Osteoblast (primary cell): ENCODE results near the gene JUN. TPM values are rescaled to one million over a fixed set of nuclear protein-coding genes. Genes with fewer than 3 reads are reported as not detected.

Experiments used
- DNase-seq: peaks from one replicate; pipeline ENCODE4 v3.0.0; 2011; ENCODE audit warnings: low spot score, mixed read lengths; ENCODE audit not compliant: insufficient read length; ENCODE audit errors: missing footprints
- H2AFZ ChIP-seq: 2 replicates; pipeline ENCODE4 v1.6.0; 2011; ENCODE audit warnings: mild to moderate bottlenecking, low read length
- H3K27ac ChIP-seq: 2 replicates; pipeline ENCODE4 v1.5.1; 2011; ENCODE audit warnings: mild to moderate bottlenecking, low read depth, low read length, moderate library complexity
- H3K27me3 ChIP-seq: 2 replicates; pipeline ENCODE4 v1.6.0; 2012; ENCODE audit warnings: mild to moderate bottlenecking, control low read depth, inconsistent platforms, low read length, moderate library complexity; ENCODE audit not compliant: insufficient read depth
- H3K36me3 ChIP-seq: 2 replicates; pipeline ENCODE4 v1.5.1; 2011; ENCODE audit warnings: mild to moderate bottlenecking, low read length, control low read depth, moderate library complexity; ENCODE audit not compliant: insufficient read depth
- H3K4me1 ChIP-seq: 2 replicates; pipeline ENCODE4 v1.5.1; 2011; ENCODE audit warnings: mild to moderate bottlenecking, low read length, control low read depth, moderate library complexity; ENCODE audit not compliant: insufficient read depth
- H3K4me2 ChIP-seq: 2 replicates; pipeline ENCODE4 v1.6.0; 2011; ENCODE audit warnings: mild to moderate bottlenecking, low read length; ENCODE audit not compliant: insufficient read depth
- H3K4me3 ChIP-seq: fragments of 200-600 bp; sonication (generic); 3 replicates; pipeline ENCODE4 v1.5.1; 2012; ENCODE audit warnings: mild to moderate bottlenecking, low read length, inconsistent platforms; ENCODE audit not compliant: insufficient read depth
- H3K79me2 ChIP-seq: 2 replicates; pipeline ENCODE4 v1.6.0; 2012; ENCODE audit warnings: mild to moderate bottlenecking, low read length, control low read depth, inconsistent platforms; ENCODE audit not compliant: insufficient read depth
- H3K9me3 ChIP-seq: 2 replicates; pipeline ENCODE4 v1.5.1; 2011; ENCODE audit warnings: low read depth, low read length, control low read depth
- H4K20me1 ChIP-seq: 2 replicates; pipeline ENCODE4 v1.6.0; 2012; ENCODE audit warnings: mild to moderate bottlenecking, low read length, control low read depth; ENCODE audit not compliant: insufficient read depth
- CTCF ChIP-seq: IDR thresholded peaks from 2 replicates; pipeline ENCODE4 v1.5.1; 2011; ENCODE audit warnings: mild to moderate bottlenecking, low read depth, low read length, moderate library complexity; ENCODE audit errors: extremely low read depth
- total RNA-seq: library from RNA; depleted of rRNA; stranded (reverse); fragments of >200 nt; gene quantifications from 2 replicates; pipeline ENCODE4 v1.2.3, GENCODE V29; 2012

The JUN gene
- total RNA-seq, 1 donor: 48.9 TPM

- no peaks in the 10 kb centered on the region for H3K9me3 ChIP-seq
- no peak overlapping the region for H2AFZ ChIP-seq
- H3K4me1 ChIP-seq: no peaks in the 10 kb centered on the region
- H3K27ac ChIP-seq: no peak overlapping the region
- H4K20me1 ChIP-seq: no peaks in the 10 kb centered on the region
- no peak for TF ChIP-seq CTCF
- H3K27me3 ChIP-seq: no peaks in the 10 kb centered on the region
- H3K4me2 ChIP-seq: no peak overlapping the region
- H3K36me3 ChIP-seq: no peaks in the 10 kb centered on the region
- no peak for DNase-seq
- no peak overlapping the region for H3K4me3 ChIP-seq
- no peaks in the 10 kb centered on the region for H3K79me2 ChIP-seq
Observed at GRCh38 chr1:58799650-58800049, 15.8 kb upstream of the JUN start.

DNA sequence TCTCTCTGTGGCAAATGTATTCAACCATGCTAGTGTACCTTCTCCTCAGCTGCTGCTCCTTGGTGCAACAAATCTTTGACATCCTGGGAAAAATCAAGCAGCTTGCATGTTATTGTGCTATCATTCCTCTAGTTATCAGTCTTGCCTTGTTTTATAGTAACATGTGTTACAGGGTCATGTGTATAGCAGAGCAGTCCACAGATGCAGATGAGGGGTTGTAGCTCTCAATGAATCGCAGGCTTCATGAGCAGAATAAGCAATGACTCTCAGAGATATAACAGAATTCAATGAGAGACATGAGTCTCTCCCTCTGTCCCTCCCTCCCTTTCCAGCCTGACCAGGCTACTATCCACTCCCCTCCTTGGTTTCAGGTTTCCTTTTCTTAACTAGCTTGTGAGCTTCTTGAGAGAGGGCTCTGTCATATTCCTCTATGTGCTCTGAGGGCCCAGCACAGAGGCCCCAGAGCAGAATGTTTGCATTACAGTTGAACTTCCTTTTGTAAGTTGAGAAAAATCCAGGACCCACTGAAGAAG, 15.1 kb upstream of the JUN start:
- H3K27ac ChIP-seq: no peak overlapping the region
- no peaks in the 10 kb centered on the region for H3K27me3 ChIP-seq
- H3K4me1 ChIP-seq: no peaks in the 10 kb centered on the region
- H3K9me3 ChIP-seq: no peaks in the 10 kb centered on the region
- H4K20me1 ChIP-seq: no peaks in the 10 kb centered on the region
- H3K4me2 ChIP-seq: no peak overlapping the region
- no peak overlapping the region for H3K4me3 ChIP-seq
- no peak overlapping the region for H2AFZ ChIP-seq
- DNase-seq: no peak
- no peaks in the 10 kb centered on the region for H3K79me2 ChIP-seq
- H3K36me3 ChIP-seq: no peaks in the 10 kb centered on the region
- no peak for TF ChIP-seq CTCF

DNA sequence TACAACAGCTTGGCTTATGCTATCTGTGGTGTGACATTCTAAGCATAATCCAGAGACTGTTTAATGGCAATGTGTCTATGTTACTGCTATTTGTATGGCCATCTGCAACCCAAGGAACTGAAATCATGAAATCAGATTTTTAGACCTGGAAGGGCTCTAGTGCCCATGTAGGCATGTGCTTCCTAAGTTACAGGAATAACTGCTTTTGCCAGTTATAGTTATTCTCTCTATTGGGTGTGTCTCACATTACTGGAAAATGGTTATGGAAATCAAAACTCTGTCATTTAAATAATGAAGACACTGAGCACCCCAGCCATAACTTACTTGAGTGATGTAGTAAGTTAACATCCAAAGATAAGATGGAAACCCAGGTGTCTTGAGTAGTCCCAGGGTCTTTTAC, 12.6 kb upstream of the JUN start:
- Histone ChIP-seq H3K4me1 (no peaks in the 10 kb centered on the region), H3K4me3 (no peak overlapping the region), H3K9me3 (no peaks in the 10 kb centered on the region), H2AFZ (no peak overlapping the region), H3K36me3 (no peaks in the 10 kb centered on the region), H3K27ac (no peak overlapping the region), H4K20me1 (no peaks in the 10 kb centered on the region), H3K79me2 (no peaks in the 10 kb centered on the region), H3K4me2 (no peak overlapping the region), H3K27me3 (no peaks in the 10 kb centered on the region)
- no peak for DNase-seq
- TF ChIP-seq CTCF: no peak

DNA sequence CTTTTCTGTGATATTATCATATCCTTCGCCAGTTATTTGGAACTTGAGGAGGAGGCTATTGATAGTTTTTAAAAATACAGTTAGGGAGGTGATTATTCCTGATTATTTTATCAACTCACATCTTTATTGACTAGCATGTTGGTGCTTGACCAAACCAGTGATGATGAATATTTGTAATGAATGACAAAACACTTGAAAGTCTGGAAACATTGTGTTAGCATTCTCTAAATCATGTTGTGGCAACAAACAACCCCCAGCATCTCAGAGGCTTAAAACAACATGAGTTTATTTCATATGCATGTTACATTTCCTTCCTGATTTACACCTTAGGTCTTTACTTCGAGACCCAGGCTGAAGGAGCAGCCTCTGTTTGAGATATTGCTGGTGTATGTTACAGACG, 10.7 kb upstream of the JUN start:
- H3K4me1 ChIP-seq: no peaks in the 10 kb centered on the region
- H3K4me2 ChIP-seq: no peak overlapping the region
- H2AFZ ChIP-seq: no peak overlapping the region
- H3K79me2 ChIP-seq: no peaks in the 10 kb centered on the region
- DNase-seq: no peak
- no peak overlapping the region for H3K4me3 ChIP-seq
- no peak for TF ChIP-seq CTCF
- H3K36me3 ChIP-seq: no peaks in the 10 kb centered on the region
- H3K27ac ChIP-seq: no peak overlapping the region
- H4K20me1 ChIP-seq: no peaks in the 10 kb centered on the region
- H3K9me3 ChIP-seq: no peaks in the 10 kb centered on the region
- H3K27me3 ChIP-seq: no peaks in the 10 kb centered on the region
